ENCODE measurements around the gene ADAMTS16.

GRCh38 chr5:5298841-5299541, 158.9 kb downstream of the ADAMTS16 start:
- TF ChIP-seq, protein P1, sequence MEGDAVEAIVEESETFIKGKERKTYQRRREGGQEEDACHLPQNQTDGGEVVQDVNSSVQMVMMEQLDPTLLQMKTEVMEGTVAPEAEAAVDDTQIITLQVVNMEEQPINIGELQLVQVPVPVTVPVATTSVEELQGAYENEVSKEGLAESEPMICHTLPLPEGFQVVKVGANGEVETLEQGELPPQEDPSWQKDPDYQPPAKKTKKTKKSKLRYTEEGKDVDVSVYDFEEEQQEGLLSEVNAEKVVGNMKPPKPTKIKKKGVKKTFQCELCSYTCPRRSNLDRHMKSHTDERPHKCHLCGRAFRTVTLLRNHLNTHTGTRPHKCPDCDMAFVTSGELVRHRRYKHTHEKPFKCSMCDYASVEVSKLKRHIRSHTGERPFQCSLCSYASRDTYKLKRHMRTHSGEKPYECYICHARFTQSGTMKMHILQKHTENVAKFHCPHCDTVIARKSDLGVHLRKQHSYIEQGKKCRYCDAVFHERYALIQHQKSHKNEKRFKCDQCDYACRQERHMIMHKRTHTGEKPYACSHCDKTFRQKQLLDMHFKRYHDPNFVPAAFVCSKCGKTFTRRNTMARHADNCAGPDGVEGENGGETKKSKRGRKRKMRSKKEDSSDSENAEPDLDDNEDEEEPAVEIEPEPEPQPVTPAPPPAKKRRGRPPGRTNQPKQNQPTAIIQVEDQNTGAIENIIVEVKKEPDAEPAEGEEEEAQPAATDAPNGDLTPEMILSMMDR (IDR thresholded peaks at IDR 0.05): no peak
- TF ChIP-seq POLR2A (IDR thresholded peaks at IDR 0.05) (no peak), POLR2AphosphoS5 (IDR thresholded peaks at IDR 0.05) (no peak)
